HG02973 (cell line): ENCODE measurements around the gene BMPR1A.
"Not testable (repeated sequence)": the region's sequence is repeated elsewhere in the genome, so short reads cannot be mapped to it uniquely, and the experiment has no call there.

Source experiments
- ATAC-seq: cut with Tn5 transposase; IDR thresholded peaks from one replicate; pipeline ENCODE4 v1.9.1; 2021; ENCODE audit warnings: moderate library complexity; ENCODE audit not compliant: unreplicated experiment

Gene BMPR1A

GRCh38 chr10:86833969-86834368 lies 77.5 kb downstream of the BMPR1A start:
- ATAC-seq: no peak

GRCh38 chr10:86836044-86836443 lies 79.6 kb downstream of the BMPR1A start:
- ATAC-seq: no peak

GRCh38 chr10:86837663-86838062 lies 81.2 kb downstream of the BMPR1A start:
- ATAC-seq: no peak

GRCh38 chr10:86840498-86840897 lies 84.1 kb downstream of the BMPR1A start:
- ATAC-seq: no peak

GRCh38 chr10:86846088-86846487 lies 89.7 kb downstream of the BMPR1A start:
- ATAC-seq: no peak

GRCh38 chr10:86848747-86849146 lies 92.3 kb downstream of the BMPR1A start:
- ATAC-seq: no peak

- peak; percentile 93 for ATAC-seq
These were observed 92.9 kb downstream of the BMPR1A start for GRCh38 chr10:86849181-86849894.

GRCh38 chr10:86850481-86850880 lies 94.1 kb downstream of the BMPR1A start:
- no peak for ATAC-seq

GRCh38 chr10:86851328-86852207 lies 95.1 kb downstream of the BMPR1A start:
- no peak for ATAC-seq

GRCh38 chr10:86853582-86853981 lies 97.2 kb downstream of the BMPR1A start:
- ATAC-seq: not testable (repeated sequence)

- ATAC-seq: no peak
These were observed 99.1 kb downstream of the BMPR1A start for GRCh38 chr10:86855513-86855912.

GRCh38 chr10:86856156-86856555 lies 99.7 kb downstream of the BMPR1A start:
- no peak for ATAC-seq

- ATAC-seq: no peak
These were observed 100.8 kb downstream of the BMPR1A start for GRCh38 chr10:86857128-86857721.

GRCh38 chr10:86858011-86858410 lies 101.6 kb downstream of the BMPR1A start:
- ATAC-seq: no peak

- no peak for ATAC-seq
These were observed 104.9 kb downstream of the BMPR1A start for GRCh38 chr10:86861351-86861750.

- ATAC-seq: no peak
These were observed 106.0 kb downstream of the BMPR1A start for GRCh38 chr10:86862373-86862772.

GRCh38 chr10:86862786-86863483 lies 106.5 kb downstream of the BMPR1A start:
- ATAC-seq: no peak

- ATAC-seq: no peak
These were observed 107.0 kb downstream of the BMPR1A start for GRCh38 chr10:86863484-86863842.

GRCh38 chr10:86865011-86865811 lies 108.8 kb downstream of the BMPR1A start:
- not testable (repeated sequence) for ATAC-seq

- no peak for ATAC-seq
These were observed 110.7 kb downstream of the BMPR1A start for GRCh38 chr10:86867149-86867548.
